ENCODE data around the gene CTSE. TPM values are rescaled to one million over a fixed set of nuclear protein-coding genes. Genes with fewer than 3 reads are reported as not detected.

The CTSE gene
- total RNA-seq, 4 donors from 2014 or later = not detected

- WGBS, 2 donors = 68 to 71% methylated on average over 15 of the region's 15 CpGs
- no peak overlapping the region for H3K27ac ChIP-seq
- no peaks in the 10 kb centered on the region for H3K4me1 ChIP-seq
- no peak for DNase-seq (ENCODE audit: low spot score in 2 of 2)
- TF ChIP-seq POLR2A (IDR thresholded peaks at IDR 0.05) = no peak
- TF ChIP-seq EP300 (IDR thresholded peaks at IDR 0.05) = no peak
- TF ChIP-seq CTCF (IDR thresholded peaks at IDR 0.05) = no peak
- no peaks in the 10 kb centered on the region for H3K9me3 ChIP-seq
- no peaks in the 10 kb centered on the region for H3K27me3 ChIP-seq
- no peak overlapping the region for H3K4me3 ChIP-seq
- H3K36me3 ChIP-seq = no peaks in the 10 kb centered on the region
Measured at GRCh38 chr1:205975387-205975998, 48.2 kb downstream of the CTSE start.

DNA sequence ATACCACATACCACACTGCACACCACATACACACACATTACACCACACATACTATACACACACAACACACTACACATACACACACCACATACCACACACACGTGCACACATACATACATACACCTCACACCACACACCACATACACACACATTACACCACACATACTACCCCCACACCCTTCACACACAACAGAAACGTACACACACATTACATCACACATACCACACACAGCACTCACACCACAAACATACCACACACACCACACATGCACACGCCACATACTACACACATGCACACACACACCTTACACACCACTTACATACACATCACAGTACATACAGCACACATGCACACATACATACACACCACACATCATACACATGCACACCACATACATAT is 49.0 kb downstream of the CTSE start:
- H3K9me3 ChIP-seq = no peaks in the 10 kb centered on the region
- 86% methylated on average over 3 of the region's 3 CpGs for WGBS, 2 donors
- no peak overlapping the region for H3K27ac ChIP-seq
- DNase-seq (ENCODE audit: low spot score in 2 of 2) = no peak
- H3K36me3 ChIP-seq = no peaks in the 10 kb centered on the region
- no peak overlapping the region for H3K4me3 ChIP-seq
- no peaks in the 10 kb centered on the region for H3K27me3 ChIP-seq
- no peak for TF ChIP-seq CTCF (IDR thresholded peaks at IDR 0.05)
- no peak for TF ChIP-seq POLR2A (IDR thresholded peaks at IDR 0.05)
- TF ChIP-seq EP300 (IDR thresholded peaks at IDR 0.05) = no peak
- no peaks in the 10 kb centered on the region for H3K4me1 ChIP-seq

DNA sequence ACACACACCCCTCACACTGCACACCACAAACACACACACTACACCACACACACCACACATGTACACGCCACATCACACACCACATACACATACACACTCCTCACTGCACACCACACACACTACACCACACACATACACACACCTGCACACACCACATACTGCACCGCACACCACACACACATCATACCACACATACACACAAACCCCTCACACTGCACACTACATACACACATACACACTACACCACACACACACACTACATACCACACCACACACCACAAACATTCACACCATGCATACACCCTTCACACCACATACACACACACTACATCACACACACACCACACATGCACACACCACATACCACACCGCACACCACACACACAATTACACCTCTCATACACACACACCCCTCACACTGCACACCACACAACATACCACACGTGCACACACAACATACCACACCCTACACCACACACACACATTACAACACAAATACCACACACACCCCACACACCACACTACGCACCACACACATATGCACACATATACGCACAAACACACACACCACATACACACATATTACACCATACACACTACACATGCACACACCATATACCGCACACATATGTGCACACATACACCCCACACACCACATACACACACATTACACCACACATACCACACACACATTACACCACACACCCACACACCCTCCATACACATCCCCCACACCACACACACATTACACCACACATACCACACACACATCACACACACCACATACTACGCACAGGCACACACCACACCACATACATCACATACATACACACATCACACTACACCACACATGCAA is 50.1 kb downstream of the CTSE start:
- no peaks in the 10 kb centered on the region for H3K27me3 ChIP-seq
- H3K4me1 ChIP-seq = no peaks in the 10 kb centered on the region
- no peaks in the 10 kb centered on the region for H3K9me3 ChIP-seq
- no peak for DNase-seq (ENCODE audit: low spot score in 2 of 2)
- 96% methylated on average over 8 of the region's 8 CpGs for WGBS, 2 donors
- H3K36me3 ChIP-seq = no peaks in the 10 kb centered on the region
- H3K4me3 ChIP-seq = no peak overlapping the region
- H3K27ac ChIP-seq = no peak overlapping the region
- TF ChIP-seq CTCF (IDR thresholded peaks at IDR 0.05) (no peak), EP300 (IDR thresholded peaks at IDR 0.05) (no peak), POLR2A (IDR thresholded peaks at IDR 0.05) (no peak)

- no peak for DNase-seq (ENCODE audit: low spot score in 2 of 2)
Measured at GRCh38 chr1:205972491-205973168, 51.1 kb downstream of the CTSE start.

More at GRCh38 chr1:205972491-205973168, 51.1 kb downstream of the CTSE start:
- TF ChIP-seq POLR2A (IDR thresholded peaks at IDR 0.05) (no peak), CTCF (IDR thresholded peaks at IDR 0.05) (no peak), EP300 (IDR thresholded peaks at IDR 0.05) (no peak)
- H3K9me3 ChIP-seq = no peaks in the 10 kb centered on the region
- WGBS, 2 donors = 68 to 76% methylated on average over 11 of the region's 11 CpGs
- H3K27ac ChIP-seq = no peak overlapping the region
- no peaks in the 10 kb centered on the region for H3K4me1 ChIP-seq
- H3K36me3 ChIP-seq = no peaks in the 10 kb centered on the region
- no peak overlapping the region for H3K4me3 ChIP-seq
- no peaks in the 10 kb centered on the region for H3K27me3 ChIP-seq

Data from tibial nerve (tissue), 4 donors.